ENCODE data around the gene SPINT1. TPM values are rescaled to one million over a fixed set of nuclear protein-coding genes. Genes with fewer than 3 reads are reported as not detected.

SPINT1 gene
- total RNA-seq, 4 donors from 2014 or later = 285 to 729 (median 580) TPM

DNA sequence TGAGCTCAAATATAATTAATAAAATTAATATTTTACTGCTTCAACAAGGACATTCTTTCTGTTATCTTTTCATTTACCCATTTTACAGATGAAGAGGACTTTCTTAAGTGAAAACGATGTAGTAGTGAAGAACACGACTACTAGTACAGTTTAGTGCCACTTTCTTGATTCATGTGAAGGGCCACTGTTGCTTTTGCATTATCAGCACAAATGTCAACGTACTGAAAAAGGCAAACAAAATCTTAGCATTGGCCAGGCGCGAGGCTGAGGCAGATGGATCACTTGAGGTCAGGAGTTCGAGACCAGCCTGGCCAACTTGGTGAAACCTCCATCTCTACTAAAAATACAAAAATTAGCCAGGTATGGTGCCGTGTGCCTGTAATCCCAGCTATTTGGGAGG, 24.8 kb upstream of the SPINT1 start:
- intact Hi-C loops (cut with DNase I; ENCODE audit: low total_unique reads) (no loop called here), in situ Hi-C loops (cut with MboI; ENCODE audit: low pct_ligation_motif_present in 1 of 4, low pct_unique_long_range_greater_than_20kb in 1 of 4, low sequenced_read_pairs in 3 of 4) (no loop called here)
- Histone ChIP-seq H3K4me3 (no peak overlapping the region), H3K36me3 (peaks cover 0 to 10% (median 4%) of the 10 kb centered on the region in 4 donors), H3K4me1 (peaks cover 0 to 5% (median 2%) of the 10 kb centered on the region in 4 donors), H3K27me3 (no peaks in the 10 kb centered on the region), H3K27ac (no peak overlapping the region), H3K9me3 (no peaks in the 10 kb centered on the region)
- TF ChIP-seq POLR2A (IDR thresholded peaks at IDR 0.05) = no peak
- no peak for TF ChIP-seq EP300 (IDR thresholded peaks at IDR 0.05; ENCODE audit: low read depth)
- TF ChIP-seq CTCF (IDR thresholded peaks at IDR 0.05) = no peak
- no peak for TF ChIP-seq POLR2AphosphoS5 (IDR thresholded peaks at IDR 0.05)
- 86 to 94% methylated on average over 2 to 7 of the region's 7 CpGs for WGBS, 2 donors (ENCODE audit: low coverage in 1 of 2)
- no peak for DNase-seq

DNA sequence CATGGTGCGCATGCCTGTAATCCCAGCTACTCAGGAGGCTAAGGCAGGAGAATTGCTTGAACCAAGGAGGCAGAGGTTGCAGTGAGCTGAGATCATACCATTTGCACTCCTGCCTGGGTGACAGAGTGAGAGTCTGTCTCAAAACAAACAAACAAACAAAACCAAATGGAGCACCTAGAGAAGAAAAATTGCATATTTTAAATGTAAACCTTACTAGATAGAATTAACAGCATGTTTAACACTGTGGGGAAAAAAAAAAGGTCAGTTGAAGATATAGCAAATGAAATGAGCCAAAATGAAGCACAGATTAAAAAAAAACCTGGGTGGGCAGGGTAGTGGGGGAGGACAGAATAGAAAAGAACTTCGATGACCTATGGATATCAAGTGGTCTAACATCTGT, 22.7 kb upstream of the SPINT1 start:
- H3K4me3 ChIP-seq = no peak overlapping the region
- no peaks in the 10 kb centered on the region for H3K36me3 ChIP-seq
- in situ Hi-C loops (cut with MboI; ENCODE audit: low pct_ligation_motif_present in 1 of 4, low pct_unique_long_range_greater_than_20kb in 1 of 4, low sequenced_read_pairs in 3 of 4) = no loop called here
- intact Hi-C loops (cut with DNase I; ENCODE audit: low total_unique reads) = no loop called here
- WGBS, 2 donors (ENCODE audit: low coverage in 1 of 2) = 89% methylated on average over 2 of the region's 2 CpGs; no CpG with 5 or more reads in 1 of the 2 donors
- H3K9me3 ChIP-seq = no peaks in the 10 kb centered on the region
- peaks cover 0 to 21% (median 17%) of the 10 kb centered on the region in 4 donors for H3K4me1 ChIP-seq
- H3K27me3 ChIP-seq = no peaks in the 10 kb centered on the region
- no peak overlapping the region for H3K27ac ChIP-seq
- no peak for TF ChIP-seq POLR2AphosphoS5 (IDR thresholded peaks at IDR 0.05)
- no peak for TF ChIP-seq POLR2A (IDR thresholded peaks at IDR 0.05)
- TF ChIP-seq CTCF (IDR thresholded peaks at IDR 0.05) = no peak
- TF ChIP-seq EP300 (IDR thresholded peaks at IDR 0.05; ENCODE audit: low read depth) = no peak
- DNase-seq = no peak

DNA sequence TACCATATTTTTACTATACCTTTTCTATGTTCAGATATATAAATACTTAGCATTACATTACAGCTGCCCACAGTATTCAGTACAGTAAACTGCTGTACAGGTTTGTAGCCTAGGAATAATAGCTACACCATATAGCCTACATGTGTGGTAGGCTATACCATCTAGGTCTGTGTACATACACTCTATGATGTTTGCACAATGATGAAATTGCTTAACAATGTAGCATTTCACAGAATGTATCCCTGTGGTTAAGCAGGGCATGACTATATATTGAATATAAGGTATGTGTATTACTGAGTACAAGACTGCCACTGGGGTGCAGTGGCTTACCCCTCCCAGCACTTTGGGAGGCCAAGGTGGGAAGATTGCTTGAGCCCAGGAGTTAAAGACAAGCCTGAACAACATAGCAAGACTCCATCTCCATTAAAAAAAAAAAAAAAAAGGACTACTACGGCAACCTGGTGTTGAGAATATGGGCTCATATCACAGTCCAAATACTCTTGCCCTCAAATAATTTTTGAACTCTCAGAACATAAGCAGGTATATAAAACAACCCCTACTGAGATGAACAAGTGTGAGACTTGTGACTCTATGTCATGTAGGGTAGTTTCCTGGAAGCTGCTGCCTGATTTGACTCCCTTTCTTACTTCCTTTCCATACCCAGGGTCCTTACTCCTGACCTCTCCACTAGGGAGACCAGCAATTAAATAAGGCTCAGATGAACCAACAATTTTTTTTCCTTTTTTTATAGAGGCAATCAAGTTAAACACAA, 20.1 kb upstream of the SPINT1 start:
- TF ChIP-seq EP300 (IDR thresholded peaks at IDR 0.05; ENCODE audit: low read depth) = no peak
- TF ChIP-seq CTCF (IDR thresholded peaks at IDR 0.05) = peak in 2 of 5 experiments; percentile 40 to 45
- Histone ChIP-seq H3K9me3 (no peaks in the 10 kb centered on the region), H3K4me1 (peaks cover 0 to 29% (median 18%) of the 10 kb centered on the region in 4 donors), H3K27me3 (no peaks in the 10 kb centered on the region), H3K36me3 (no peaks in the 10 kb centered on the region), H3K4me3 (no peak overlapping the region), H3K27ac (peak overlapping the region; percentile 89 to 92 (median 89))
- in situ Hi-C loops (cut with MboI; ENCODE audit: low pct_ligation_motif_present in 1 of 4, low pct_unique_long_range_greater_than_20kb in 1 of 4, low sequenced_read_pairs in 3 of 4) = no loop called here
- DNase-seq = no peak
- WGBS, 2 donors (ENCODE audit: low coverage in 1 of 2) = 41% methylated on average over 1 of the region's 1 CpG; no CpG with 5 or more reads in 1 of the 2 donors
- intact Hi-C loops (cut with DNase I; ENCODE audit: low total_unique reads) = no loop called here

- H3K36me3 ChIP-seq = no peaks in the 10 kb centered on the region
- no peaks in the 10 kb centered on the region for H3K9me3 ChIP-seq
- peak overlapping the region; percentile 89 to 92 (median 89) for H3K27ac ChIP-seq
- in situ Hi-C loops (cut with MboI; ENCODE audit: low pct_ligation_motif_present in 1 of 4, low pct_unique_long_range_greater_than_20kb in 1 of 4, low sequenced_read_pairs in 3 of 4) = no loop called here
- peak overlapping the region in 1 of 4 donors; percentile 57 for H3K4me3 ChIP-seq
- DNase-seq = peak; percentile 80
- H3K4me1 ChIP-seq = peaks cover 0 to 37% (median 23%) of the 10 kb centered on the region in 4 donors
- WGBS, 2 donors (ENCODE audit: low coverage in 1 of 2) = 38 to 50% methylated on average over 2 to 5 of the region's 5 CpGs
- H3K27me3 ChIP-seq = no peaks in the 10 kb centered on the region
- intact Hi-C loops (cut with DNase I; ENCODE audit: low total_unique reads) = no loop called here
- TF ChIP-seq POLR2AphosphoS5 (IDR thresholded peaks at IDR 0.05) = peak; percentile 41 to 88 (median 88)
- no peak for TF ChIP-seq CTCF (IDR thresholded peaks at IDR 0.05)
- peak; percentile 75 for TF ChIP-seq POLR2A (IDR thresholded peaks at IDR 0.05)
- TF ChIP-seq EP300 (IDR thresholded peaks at IDR 0.05; ENCODE audit: low read depth) = no peak
These were observed 18.0 kb upstream of the SPINT1 start for GRCh38 chr15:40825661-40826422.

Data from transverse colon (tissue), 4 donors.